ENCODE data around the gene MARVELD1. TPM values are rescaled to one million over a fixed set of nuclear protein-coding genes. Genes with fewer than 3 reads are reported as not detected.

MARVELD1 gene
- polyA plus RNA-seq, 3 donors, result 4.5 to 29.9 (median 8.7) TPM

DNA sequence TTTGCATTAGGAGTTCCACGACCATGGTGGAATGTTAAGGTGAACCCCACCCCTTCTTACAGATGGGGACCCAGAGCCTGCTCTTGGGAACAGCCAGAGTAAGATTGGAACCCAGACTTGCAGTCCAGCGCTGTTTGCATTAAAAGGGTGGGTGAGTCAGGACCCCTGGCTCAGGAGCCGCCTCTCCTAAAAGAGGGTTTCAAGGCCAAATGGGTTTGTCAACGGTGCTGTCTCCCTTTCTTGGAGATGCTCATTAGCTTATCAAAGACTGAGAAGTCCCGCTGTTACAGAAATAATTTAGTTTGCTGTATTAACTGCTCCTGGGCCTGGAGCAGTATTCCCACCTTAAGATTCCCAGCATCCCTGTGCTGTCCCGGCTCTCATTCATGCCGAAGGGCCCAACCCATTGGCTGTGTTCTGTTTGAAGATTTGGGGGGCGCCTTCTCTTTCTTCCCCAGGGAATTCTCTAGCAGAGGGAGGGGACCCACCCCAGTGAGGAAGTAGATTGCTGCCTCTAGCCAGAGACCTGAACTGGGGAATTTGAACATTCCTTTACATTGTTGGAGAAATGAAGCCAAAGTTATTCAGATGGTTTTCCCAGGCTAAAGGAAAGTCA is 1.8 kb downstream of the MARVELD1 start:
- WGBS, 3 donors, result 55 to 78% (median 58%) methylated on average over 8 of the region's 8 CpGs
- H3K27ac ChIP-seq (ENCODE audit: low read depth, low read length), result peak overlapping the region; percentile 78

DNA sequence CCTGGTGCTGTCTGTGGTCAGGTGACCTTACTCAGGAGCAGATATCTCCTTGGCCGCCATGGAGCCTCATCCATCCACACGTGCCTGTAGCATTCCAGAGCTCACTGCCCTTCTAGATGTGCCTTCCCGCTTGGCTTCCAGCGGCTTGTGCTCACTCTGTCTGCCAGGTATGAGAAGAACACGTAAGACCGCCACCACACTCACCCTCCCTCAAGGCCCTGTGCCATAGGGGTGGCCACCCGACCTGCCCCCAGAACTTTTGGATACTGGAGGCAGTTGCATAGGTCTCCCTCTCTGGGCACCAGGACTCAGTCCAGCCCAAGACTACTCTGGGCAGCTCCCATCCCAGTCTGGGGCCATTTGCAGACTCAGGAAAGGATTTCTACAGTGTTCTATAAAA is 4.1 kb downstream of the MARVELD1 start:
- 88 to 95% (median 93%) methylated on average over 7 of the region's 7 CpGs for WGBS, 3 donors
- H3K27ac ChIP-seq (ENCODE audit: low read depth, low read length), result no peak overlapping the region

DNA sequence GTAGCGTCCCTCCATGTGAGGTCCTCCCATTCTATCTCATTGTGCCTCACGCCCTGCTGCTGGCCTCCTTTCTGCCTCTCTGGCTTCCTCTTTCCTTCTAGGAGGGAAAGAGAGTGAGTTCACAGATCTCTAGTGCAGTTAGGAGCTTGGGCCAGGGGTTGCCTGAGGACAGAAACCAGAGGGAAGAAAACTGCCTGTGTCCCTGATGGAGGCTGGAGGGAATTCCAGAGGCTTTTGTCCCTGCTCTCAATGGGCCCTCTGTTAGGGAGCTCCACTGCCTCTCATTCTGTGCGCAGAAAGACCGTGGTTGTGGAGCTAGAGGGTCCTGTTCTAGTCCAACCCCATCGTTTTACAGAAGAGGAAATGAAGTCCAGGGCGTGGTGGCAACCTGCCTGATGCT is 4.6 kb downstream of the MARVELD1 start:
- WGBS, 3 donors, result 43 to 76% (median 49%) methylated on average over 6 of the region's 6 CpGs
- H3K27ac ChIP-seq (ENCODE audit: low read depth, low read length), result no peak overlapping the region

- WGBS, 3 donors, result 33 to 57% (median 36%) methylated on average over 8 of the region's 8 CpGs
- no peak overlapping the region for H3K27ac ChIP-seq (ENCODE audit: low read depth, low read length)
Measured at GRCh38 chr10:97718659-97719142, 5.2 kb downstream of the MARVELD1 start.

DNA sequence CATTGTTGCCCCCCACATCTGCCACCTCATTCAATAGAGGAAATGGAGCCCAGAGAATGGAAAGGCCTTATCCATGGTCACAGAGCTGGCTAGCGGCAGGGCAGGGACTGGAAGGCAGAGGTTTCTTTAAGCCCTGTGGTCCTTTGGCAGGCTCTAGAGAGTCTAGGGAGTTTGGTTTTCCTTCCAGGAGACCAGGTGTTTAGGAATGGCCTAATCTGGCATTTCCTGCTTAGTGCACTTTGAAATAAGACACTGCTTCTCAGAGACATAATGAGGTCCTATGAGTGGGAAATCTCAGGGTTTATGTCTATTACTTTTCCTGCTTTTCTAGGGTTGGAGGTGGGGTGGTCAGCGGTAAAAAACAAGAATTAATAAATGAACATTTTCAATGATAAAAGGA is 6.1 kb downstream of the MARVELD1 start:
- WGBS, 3 donors, result 77 to 94% (median 91%) methylated on average over 2 of the region's 2 CpGs
- no peak overlapping the region for H3K27ac ChIP-seq (ENCODE audit: low read depth, low read length)

DNA sequence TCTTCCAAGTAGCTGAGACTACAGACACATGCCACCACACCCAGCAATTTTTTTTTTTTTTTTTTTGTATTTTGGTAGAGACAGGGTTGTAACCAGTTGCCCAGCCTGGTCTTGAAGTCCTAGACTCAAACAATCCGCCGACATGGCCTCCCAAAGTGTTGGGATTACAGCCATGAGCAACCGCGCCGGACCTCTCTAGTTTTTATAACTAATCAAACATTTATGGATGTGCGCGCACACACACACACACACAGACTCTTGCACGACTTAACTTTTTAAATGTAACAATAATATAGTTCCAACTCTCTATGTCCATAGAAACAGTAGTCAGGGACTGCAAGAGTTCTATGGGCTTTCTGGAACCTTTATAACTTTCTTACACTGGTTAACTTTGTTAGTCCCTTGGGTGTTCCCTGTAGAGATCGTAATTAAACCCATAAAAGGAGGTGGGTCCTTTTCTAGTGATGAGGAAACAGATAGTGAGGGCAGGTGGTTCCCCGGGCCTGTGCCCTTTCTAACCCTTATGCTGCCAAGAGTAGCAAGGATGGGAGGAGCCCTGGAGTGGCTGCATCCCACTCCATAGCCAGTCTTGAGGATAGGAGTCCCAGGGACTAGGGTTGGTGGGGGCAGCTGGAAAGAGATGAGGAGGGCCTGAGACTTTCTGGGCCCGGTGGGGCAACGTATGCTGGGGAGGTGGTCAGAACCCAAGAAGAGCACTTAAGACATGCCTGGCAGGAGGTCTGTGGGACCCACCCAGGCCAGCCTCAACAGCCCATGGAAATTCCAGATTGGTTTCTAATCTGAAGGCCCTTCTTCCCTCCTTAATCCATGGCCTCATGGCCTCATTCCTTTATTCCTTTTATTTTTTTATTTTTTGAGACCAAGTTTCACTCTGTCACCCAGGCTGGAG is 8.6 kb downstream of the MARVELD1 start:
- H3K27ac ChIP-seq (ENCODE audit: low read depth, low read length), result no peak overlapping the region
- 80 to 88% (median 83%) methylated on average over 12 of the region's 12 CpGs for WGBS, 3 donors

- WGBS, 3 donors, result 80 to 92% (median 87%) methylated on average over 3 of the region's 3 CpGs
- no peak overlapping the region for H3K27ac ChIP-seq (ENCODE audit: low read depth, low read length)
Measured at GRCh38 chr10:97723001-97723400, 9.5 kb downstream of the MARVELD1 start.

GRCh38 chr10:97724341-97724941 is 10.9 kb downstream of the MARVELD1 start:
- 53 to 61% (median 60%) methylated on average over 5 of the region's 5 CpGs for WGBS, 3 donors
- no peak overlapping the region for H3K27ac ChIP-seq (ENCODE audit: low read depth, low read length)

DNA sequence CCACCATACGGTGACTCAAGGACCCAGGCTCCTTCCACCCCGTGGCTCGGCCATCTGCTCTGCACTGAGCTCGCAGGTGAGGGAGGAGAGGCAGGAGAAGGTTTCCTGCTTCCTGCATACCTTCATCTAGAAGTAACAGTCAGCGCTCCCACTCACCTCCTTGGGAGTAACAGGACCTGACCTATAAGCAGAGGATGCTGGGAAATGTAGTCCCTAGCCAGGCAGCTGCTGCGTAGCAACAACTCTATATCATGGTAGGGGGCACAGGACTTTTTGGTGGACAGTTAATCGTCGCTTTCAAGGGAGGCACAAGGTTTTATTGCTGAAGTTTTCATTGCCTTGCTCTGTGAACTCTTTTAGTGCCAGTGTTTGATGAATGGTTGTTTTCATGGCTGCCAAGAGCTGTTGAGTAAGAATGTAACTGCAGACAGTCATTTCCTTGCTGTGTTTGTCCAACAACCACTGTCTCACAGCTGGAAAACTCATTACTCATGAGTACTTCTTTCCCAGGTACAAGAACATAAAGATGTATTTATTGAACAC is 13.2 kb downstream of the MARVELD1 start:
- no peak overlapping the region for H3K27ac ChIP-seq (ENCODE audit: low read depth, low read length)
- WGBS, 3 donors, result 31 to 61% (median 56%) methylated on average over 8 of the region's 8 CpGs

GRCh38 chr10:97729014-97729413 is 15.5 kb downstream of the MARVELD1 start:
- 82 to 88% (median 87%) methylated on average over 5 of the region's 5 CpGs for WGBS, 3 donors

GRCh38 chr10:97731346-97732051 is 18.0 kb downstream of the MARVELD1 start:
- H3K27ac ChIP-seq (ENCODE audit: low read depth, low read length), result no peak overlapping the region
- WGBS, 3 donors, result 52 to 69% (median 64%) methylated on average over 9 of the region's 9 CpGs

More at GRCh38 chr10:97729014-97729413, 15.5 kb downstream of the MARVELD1 start:
- no peak overlapping the region for H3K27ac ChIP-seq (ENCODE audit: low read depth, low read length)

GRCh38 chr10:97732052-97732359 is 18.5 kb downstream of the MARVELD1 start:
- WGBS, 3 donors, result 67 to 78% (median 78%) methylated on average over 4 of the region's 4 CpGs
- H3K27ac ChIP-seq (ENCODE audit: low read depth, low read length), result no peak overlapping the region

DNA sequence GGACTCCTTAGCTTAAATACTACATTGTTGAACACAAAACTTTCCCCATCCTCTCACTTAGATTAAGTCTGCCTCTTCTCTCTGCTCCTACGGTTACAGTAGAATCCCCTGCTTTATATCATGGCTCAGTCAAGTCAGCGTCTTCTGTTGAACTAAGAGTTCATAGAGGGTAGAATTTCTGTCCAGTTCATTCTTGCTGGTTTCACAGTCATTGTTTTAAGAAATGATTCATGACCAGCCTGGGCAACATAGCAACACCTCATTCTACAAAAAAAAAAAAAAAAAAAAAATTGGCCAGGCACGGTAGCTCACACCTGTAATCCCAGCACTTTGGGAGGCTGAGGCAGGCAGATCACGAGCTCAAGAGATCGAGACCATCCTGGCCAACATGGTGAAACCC is 19.7 kb downstream of the MARVELD1 start:
- 78 to 85% (median 85%) methylated on average over 4 to 5 of the region's 5 CpGs for WGBS, 3 donors
- H3K27ac ChIP-seq (ENCODE audit: low read depth, low read length), result no peak overlapping the region

DNA sequence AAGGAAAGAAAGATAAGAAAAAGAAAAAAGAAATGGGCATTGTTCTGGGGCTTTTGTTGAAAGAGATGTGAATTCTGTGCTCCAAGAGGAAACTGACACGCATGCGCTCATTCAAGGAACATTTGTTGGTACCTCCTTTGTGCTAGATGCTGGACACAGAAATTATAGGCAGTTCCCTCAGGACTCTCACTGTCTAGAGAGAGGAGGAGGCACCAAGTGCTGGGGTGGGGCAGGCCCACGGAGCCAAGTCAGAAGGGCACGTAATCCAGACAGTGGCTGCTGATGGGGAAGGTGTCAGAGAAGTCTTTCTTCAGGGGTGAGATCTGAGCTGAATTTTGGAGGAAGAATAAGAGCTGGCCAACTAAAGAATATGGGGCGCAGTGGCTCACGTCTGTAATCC is 20.5 kb downstream of the MARVELD1 start:
- no peak overlapping the region for H3K27ac ChIP-seq (ENCODE audit: low read depth, low read length)
- 79 to 88% (median 80%) methylated on average over 6 of the region's 6 CpGs for WGBS, 3 donors

DNA sequence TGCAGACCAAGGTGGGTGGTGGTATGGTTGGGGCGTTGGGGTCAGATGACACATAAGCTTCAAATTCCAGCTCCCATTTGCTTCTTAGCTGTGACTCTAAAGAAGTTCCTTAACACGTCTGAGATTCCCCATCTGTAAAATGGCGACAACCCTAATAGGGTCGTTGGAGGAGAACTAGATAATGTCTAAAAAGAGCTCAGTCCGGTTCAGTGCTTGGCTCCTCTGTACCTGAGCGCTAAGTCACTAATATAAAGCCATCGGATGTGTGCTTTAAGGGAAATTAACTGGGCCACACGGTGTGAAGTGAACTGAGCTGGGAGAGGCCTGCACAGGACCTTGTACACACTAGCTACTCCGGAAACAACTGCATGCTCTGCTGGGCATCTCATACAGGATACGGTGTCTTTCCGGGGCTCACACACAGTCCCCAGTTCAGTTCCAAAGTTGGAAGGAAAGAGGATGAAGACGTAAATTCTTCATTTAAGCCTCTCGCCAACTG is 22.9 kb downstream of the MARVELD1 start:
- no peak overlapping the region for H3K27ac ChIP-seq (ENCODE audit: low read depth, low read length)
- WGBS, 3 donors, result 67 to 72% (median 70%) methylated on average over 13 of the region's 13 CpGs

GRCh38 chr10:97736902-97737769 is 23.6 kb downstream of the MARVELD1 start, which contains the start of gene ZFYVE27:
Gene ZFYVE27, plus strand, starts transcription at chr10:97737128. Its CDS starts 1,350 bp downstream, at chr10:97738478.
- WGBS, 3 donors, result 0% methylated on average over 65 to 72 of the region's 72 CpGs
- peak within 1 kb of the TSS; percentile 89 for H3K27ac ChIP-seq (ENCODE audit: low read depth, low read length)

GRCh38 chr10:97737770-97738265 is 24.3 kb downstream of the MARVELD1 start:
- H3K27ac ChIP-seq (ENCODE audit: low read depth, low read length), result no peak overlapping the region
- 29 to 33% (median 31%) methylated on average over 14 of the region's 14 CpGs for WGBS, 3 donors

Measured in adipose tissue (tissue), 3 donors.